GM19438 (cell line): ENCODE data around the gene SNX2.
"Not testable (repeated sequence)": the region's sequence is repeated elsewhere in the genome, so short reads cannot be mapped to it uniquely, and the experiment has no call there.

ENCODE experiments used
- ATAC-seq: cut with Tn5 transposase; IDR thresholded peaks from one replicate; pipeline ENCODE4 v1.9.1; 2021; ENCODE audit warnings: low read depth; ENCODE audit not compliant: unreplicated experiment

The SNX2 gene

GRCh38 chr5:122774861-122775549, at the start of gene SNX2:
Gene SNX2 (plus strand): TSS chr5:122775080. CDS start chr5:122775104, 24 bp downstream.
- ATAC-seq, result peak; percentile 87

DNA sequence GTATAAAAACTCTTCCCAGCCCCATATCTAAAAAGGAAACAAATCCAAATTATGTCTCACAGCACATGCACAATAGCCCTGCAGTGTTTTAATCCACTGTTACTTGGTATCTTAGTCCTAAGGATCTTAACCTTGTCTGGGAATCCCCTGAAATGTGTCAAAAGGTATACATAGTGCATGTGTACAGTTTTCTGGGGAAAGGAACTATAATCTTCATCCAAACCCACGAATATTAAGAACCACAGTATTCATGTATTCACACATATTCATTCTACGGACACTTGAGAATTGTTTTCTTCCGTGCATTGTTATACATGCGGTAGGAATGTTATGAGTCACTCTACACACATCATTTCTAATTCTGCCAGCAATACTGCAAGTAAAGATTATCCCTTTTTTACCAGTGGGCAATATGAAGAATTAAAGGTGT, 47.8 kb upstream of the SNX2 start:
- no peak for ATAC-seq

- ATAC-seq, result no peak
These were observed 44.8 kb upstream of the SNX2 start for GRCh38 chr5:122730037-122730436.

DNA sequence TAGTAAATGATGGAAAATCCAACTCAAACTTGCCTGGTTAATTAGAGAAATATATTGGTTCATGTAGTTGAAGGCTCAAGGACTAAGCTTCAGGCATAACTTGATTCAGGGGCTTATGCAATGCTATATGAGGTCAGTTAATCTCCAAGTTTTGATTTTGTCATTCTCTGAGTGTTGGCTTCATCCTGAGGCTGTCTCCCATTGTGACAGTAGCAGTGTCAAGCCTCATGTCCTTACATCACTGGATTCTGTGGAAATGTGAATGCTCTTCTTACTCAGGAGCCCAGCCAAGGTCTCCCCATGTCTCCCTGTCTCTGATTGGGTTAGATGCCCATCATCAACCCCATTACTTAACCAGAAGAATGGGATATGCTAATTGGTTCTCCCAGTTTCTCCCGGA, 44.4 kb upstream of the SNX2 start:
- no peak for ATAC-seq

- peak; percentile 95 for ATAC-seq
These were observed 38.6 kb upstream of the SNX2 start for GRCh38 chr5:122736086-122736845.

- ATAC-seq, result no peak
These were observed 36.8 kb upstream of the SNX2 start for GRCh38 chr5:122738088-122738487.

GRCh38 chr5:122741681-122742080, 33.2 kb upstream of the SNX2 start:
- ATAC-seq, result no peak

- no peak for ATAC-seq
These were observed 31.6 kb upstream of the SNX2 start for GRCh38 chr5:122743261-122743660.

DNA sequence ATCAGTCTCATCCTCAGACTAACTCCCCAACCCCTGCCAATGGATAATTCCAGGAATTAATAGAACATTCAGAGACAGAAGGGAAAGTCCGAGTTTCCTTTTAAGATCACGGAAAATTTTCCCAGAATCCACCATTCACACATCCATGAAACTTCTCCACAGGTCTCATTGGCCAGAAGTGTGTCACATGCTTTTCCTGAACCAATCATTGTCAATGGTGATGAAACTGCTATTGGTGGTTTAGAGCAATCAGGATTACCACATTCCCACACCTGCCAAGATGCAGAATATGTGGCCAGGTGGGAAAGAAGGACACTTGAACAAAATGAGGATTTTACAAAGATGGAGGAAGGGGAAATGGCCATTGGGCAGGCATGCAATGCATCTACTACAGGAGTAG, 29.3 kb upstream of the SNX2 start:
- ATAC-seq, result no peak

DNA sequence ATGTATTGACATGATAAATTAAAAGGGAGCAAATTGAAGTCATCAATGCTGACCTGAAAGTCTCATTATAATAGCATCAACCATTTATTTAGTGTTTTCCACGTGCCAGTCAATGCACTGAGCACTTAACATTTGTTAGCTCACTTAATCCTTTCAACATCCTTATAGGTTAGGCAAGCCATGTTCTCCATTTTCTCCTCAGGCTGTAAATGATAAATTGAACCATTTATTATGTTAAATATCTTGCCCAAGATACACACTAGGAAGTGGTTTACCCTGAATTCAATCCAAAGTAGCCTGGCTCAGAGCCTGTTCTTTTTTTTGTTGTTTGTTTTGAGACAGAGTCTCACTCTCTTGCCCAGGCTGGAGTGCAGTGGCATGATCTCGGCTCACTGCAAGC, 25.0 kb upstream of the SNX2 start:
- ATAC-seq, result no peak

DNA sequence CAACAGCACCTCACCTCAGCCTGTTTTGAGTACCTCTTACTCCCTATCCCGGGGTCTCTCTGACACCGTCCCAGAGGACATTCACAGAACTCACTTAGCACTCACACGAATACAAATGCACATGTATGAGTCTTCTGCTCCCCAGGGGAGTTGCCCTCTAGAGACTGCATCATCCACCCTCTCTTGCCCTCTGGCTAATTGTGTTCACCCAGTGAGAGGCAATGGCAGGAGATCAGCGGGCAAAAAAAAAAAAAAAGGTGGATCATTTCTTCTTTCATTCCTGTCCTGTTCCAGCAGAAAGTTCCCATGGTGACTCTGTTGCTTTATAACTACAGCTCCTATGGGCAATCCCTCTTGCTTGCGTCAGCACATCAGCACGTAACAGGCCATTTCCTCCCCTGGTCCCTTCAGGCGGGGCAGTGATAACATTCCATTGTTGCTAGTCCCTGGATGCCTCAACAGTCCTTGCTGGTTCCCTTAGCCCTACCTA, 23.5 kb upstream of the SNX2 start:
- ATAC-seq, result no peak

GRCh38 chr5:122753500-122753899, 21.4 kb upstream of the SNX2 start:
- no peak for ATAC-seq

DNA sequence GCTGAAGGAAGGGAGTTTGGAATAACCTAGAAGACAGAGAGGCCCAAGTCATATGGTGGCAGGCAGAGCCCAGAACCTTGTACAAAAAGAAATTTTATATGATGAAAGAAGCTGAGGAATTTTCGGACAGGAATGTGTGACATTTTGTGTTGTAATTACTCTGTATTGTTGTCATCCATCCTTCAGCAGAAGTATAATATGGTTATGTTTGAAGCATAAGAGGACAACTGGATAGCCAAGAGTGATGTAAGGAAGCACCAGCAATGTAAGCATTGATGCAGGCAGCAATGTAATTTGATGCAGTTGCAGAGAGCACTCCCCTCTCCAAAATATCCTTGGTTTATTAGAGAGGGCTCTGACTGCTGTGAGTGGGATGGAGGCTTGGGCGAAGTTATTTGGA, 19.1 kb upstream of the SNX2 start:
- no peak for ATAC-seq

- ATAC-seq, result peak; percentile 80
These were observed 18.5 kb upstream of the SNX2 start for GRCh38 chr5:122756264-122756911.

GRCh38 chr5:122757285-122757684, 17.6 kb upstream of the SNX2 start:
- peak; percentile 46 for ATAC-seq

GRCh38 chr5:122759241-122760070, 15.4 kb upstream of the SNX2 start:
- no peak for ATAC-seq

DNA sequence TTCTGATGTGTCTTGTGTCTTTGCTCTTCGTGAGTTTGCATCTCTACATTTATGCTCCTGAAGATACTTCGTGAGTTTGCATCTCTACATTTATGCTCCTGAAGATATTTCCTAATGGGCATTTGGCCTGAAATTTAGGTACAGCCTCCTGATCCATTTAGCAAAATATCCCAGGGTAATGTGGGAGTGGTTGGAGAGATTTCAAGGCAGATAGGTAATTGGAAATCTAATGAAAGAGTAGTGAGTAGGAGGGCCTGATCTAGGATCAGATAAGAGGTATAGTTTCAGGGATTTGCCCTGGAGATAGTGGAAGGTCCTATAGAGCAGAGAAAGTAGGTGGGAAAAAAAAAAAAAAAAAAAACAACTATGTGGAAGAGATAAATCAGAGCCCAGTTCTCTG, 14.6 kb upstream of the SNX2 start:
- no peak for ATAC-seq

- ATAC-seq, result no peak
These were observed 13.8 kb upstream of the SNX2 start for GRCh38 chr5:122761115-122761514.

DNA sequence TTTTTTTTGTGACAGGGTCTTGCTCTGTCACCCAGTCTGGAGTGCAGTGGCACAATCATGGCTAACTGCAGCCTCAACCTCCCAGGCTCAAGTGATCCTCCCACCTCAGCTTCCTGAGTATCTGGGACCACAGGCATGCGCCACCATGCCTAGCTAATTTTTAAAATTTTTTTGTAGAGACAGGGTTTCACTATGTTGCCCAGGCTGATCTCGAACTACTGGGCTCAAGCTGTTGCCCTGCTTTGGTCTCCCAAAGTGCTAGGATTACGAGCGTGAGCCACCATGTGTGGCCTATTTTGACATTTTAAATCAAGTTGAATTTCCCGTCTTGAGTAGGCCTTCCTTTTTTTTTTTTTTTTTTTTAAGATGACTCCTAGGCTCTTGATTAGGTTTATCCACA, 13.0 kb upstream of the SNX2 start:
- not testable (repeated sequence) for ATAC-seq

GRCh38 chr5:122766130-122766529, 8.8 kb upstream of the SNX2 start:
- no peak for ATAC-seq

- no peak for ATAC-seq
These were observed 4.4 kb upstream of the SNX2 start for GRCh38 chr5:122770477-122770876.
